ENCODE measurements around the gene ITGA2B.

- TF ChIP-seq, protein P1, sequence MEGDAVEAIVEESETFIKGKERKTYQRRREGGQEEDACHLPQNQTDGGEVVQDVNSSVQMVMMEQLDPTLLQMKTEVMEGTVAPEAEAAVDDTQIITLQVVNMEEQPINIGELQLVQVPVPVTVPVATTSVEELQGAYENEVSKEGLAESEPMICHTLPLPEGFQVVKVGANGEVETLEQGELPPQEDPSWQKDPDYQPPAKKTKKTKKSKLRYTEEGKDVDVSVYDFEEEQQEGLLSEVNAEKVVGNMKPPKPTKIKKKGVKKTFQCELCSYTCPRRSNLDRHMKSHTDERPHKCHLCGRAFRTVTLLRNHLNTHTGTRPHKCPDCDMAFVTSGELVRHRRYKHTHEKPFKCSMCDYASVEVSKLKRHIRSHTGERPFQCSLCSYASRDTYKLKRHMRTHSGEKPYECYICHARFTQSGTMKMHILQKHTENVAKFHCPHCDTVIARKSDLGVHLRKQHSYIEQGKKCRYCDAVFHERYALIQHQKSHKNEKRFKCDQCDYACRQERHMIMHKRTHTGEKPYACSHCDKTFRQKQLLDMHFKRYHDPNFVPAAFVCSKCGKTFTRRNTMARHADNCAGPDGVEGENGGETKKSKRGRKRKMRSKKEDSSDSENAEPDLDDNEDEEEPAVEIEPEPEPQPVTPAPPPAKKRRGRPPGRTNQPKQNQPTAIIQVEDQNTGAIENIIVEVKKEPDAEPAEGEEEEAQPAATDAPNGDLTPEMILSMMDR (conservative IDR thresholded peaks at IDR 0.05; ENCODE audit: low read depth, low read length) = no peak
- TF ChIP-seq POLR2A (IDR thresholded peaks at IDR 0.05; ENCODE audit: low read depth, low read length) = no peak
- TF ChIP-seq BHLHE40 (IDR thresholded peaks at IDR 0.05; ENCODE audit: low read depth, low read length) = no peak
- no peak for TF ChIP-seq RFX5 (IDR thresholded peaks at IDR 0.05; ENCODE audit: low read depth, low read length)
- TF ChIP-seq SMC3 (IDR thresholded peaks at IDR 0.05; ENCODE audit: low read depth, low read length) = no peak
- TF ChIP-seq USF2 (IDR thresholded peaks at IDR 0.05; ENCODE audit: low read depth, low read length) = no peak
- TF ChIP-seq ELK1 (IDR thresholded peaks at IDR 0.05; ENCODE audit: borderline replicate concordance, low read depth, low read length) = no peak
- no peak for TF ChIP-seq NFE2L2 (IDR thresholded peaks at IDR 0.05; ENCODE audit: low read depth, low read length)
- TF ChIP-seq CEBPB (IDR thresholded peaks at IDR 0.05; ENCODE audit: low read depth, low read length) = no peak
Measured at GRCh38 chr17:44351961-44352827, 37.3 kb downstream of the ITGA2B start.
